HEK293T (cell line): ENCODE data around the gene KCND2.

Experiments
- CTCF ChIA-PET: fragments of 350-600 bp; formaldehyde crosslinking; extraction: SDS; loops from one replicate; lab custom pipeline; 2021; ENCODE audit warnings: antibody characterized with exemption, inconsistent platforms; lab: Yijun Ruan, JAX
- POLR2A ChIA-PET: fragments of 350-600 bp; formaldehyde crosslinking; extraction: SDS; loops from one replicate; lab custom pipeline; 2020; ENCODE audit warnings: antibody characterized with exemption, inconsistent platforms; lab: Yijun Ruan, JAX
- DNase-seq: peaks from one replicate; pipeline ENCODE4 v3.0.0; 2012; ENCODE audit warnings: mixed read lengths; ENCODE audit errors: extremely low spot score
- ARNT ChIP-seq: fragments of 450-650 bp; IDR thresholded peaks from 2 replicates; pipeline ENCODE4 v1.6.1; 2017; ENCODE audit warnings: mild to moderate bottlenecking
- BHLHE40 ChIP-seq: fragments of 450-650 bp; IDR thresholded peaks from 2 replicates; pipeline ENCODE4 v1.6.1; 2016; ENCODE audit warnings: mild to moderate bottlenecking, moderate library complexity, borderline replicate concordance
- CTBP1 ChIP-seq: fragments of 450-650 bp; IDR thresholded peaks from 2 replicates; pipeline ENCODE4 v1.6.1; 2016; ENCODE audit warnings: borderline replicate concordance
- ELF4 ChIP-seq: fragments of 450-650 bp; IDR thresholded peaks from 2 replicates; pipeline ENCODE4 v1.6.1; 2017; ENCODE audit warnings: antibody characterized with exemption
- FOXA1 ChIP-seq: fragments of 450-650 bp; IDR thresholded peaks from 2 replicates; pipeline ENCODE4 v1.6.1; 2016; ENCODE audit warnings: mild to moderate bottlenecking
- FOXK2 ChIP-seq: fragments of 450-650 bp; IDR thresholded peaks from 2 replicates; pipeline ENCODE4 v1.6.1; 2016; ENCODE audit warnings: mild to moderate bottlenecking
- FOXM1 ChIP-seq: fragments of 450-650 bp; IDR thresholded peaks from 2 replicates; pipeline ENCODE4 v1.6.1; 2017; ENCODE audit warnings: mild to moderate bottlenecking, borderline replicate concordance
- HDGF ChIP-seq: fragments of 450-650 bp; IDR thresholded peaks from 2 replicates; pipeline ENCODE4 v1.6.1; 2017; ENCODE audit warnings: antibody characterized with exemption, borderline replicate concordance
- L3MBTL2 ChIP-seq: fragments of 450-650 bp; conservative IDR thresholded peaks from 2 replicates; pipeline ENCODE4 v1.6.1; 2016; ENCODE audit warnings: mild to moderate bottlenecking
- LEF1 ChIP-seq: fragments of 450-650 bp; IDR thresholded peaks from 2 replicates; pipeline ENCODE4 v1.6.1; 2017; ENCODE audit warnings: mild to moderate bottlenecking, borderline replicate concordance
- NFRKB ChIP-seq: fragments of 450-650 bp; IDR thresholded peaks from 2 replicates; pipeline ENCODE4 v1.6.1; 2016; ENCODE audit warnings: mild to moderate bottlenecking, moderate library complexity
- PKNOX1 ChIP-seq: fragments of 450-650 bp; IDR thresholded peaks from 2 replicates; pipeline ENCODE4 v1.6.1; 2016
- SP1 ChIP-seq: fragments of 450-650 bp; IDR thresholded peaks from 2 replicates; pipeline ENCODE4 v1.6.1; 2017
- SUZ12 ChIP-seq: fragments of 450-650 bp; IDR thresholded peaks from 2 replicates; pipeline ENCODE4 v1.6.1; 2016; ENCODE audit warnings: mild to moderate bottlenecking
- TARDBP ChIP-seq: fragments of 450-650 bp; IDR thresholded peaks from 2 replicates; pipeline ENCODE4 v1.6.1; 2016
- ZNF384 ChIP-seq: fragments of 450-650 bp; IDR thresholded peaks from 2 replicates; pipeline ENCODE4 v1.6.1; 2016

Gene KCND2

GRCh38 chr7:120436487-120437060, 163.6 kb downstream of the KCND2 start:
- TF ChIP-seq SP1 (no peak), ELF4 (no peak), CTBP1 (no peak), SUZ12 (no peak), FOXM1 (no peak), LEF1 (no peak), TARDBP (no peak), FOXA1 (no peak), L3MBTL2 (no peak), BHLHE40 (no peak), ARNT (no peak), NFRKB (no peak), HDGF (no peak), FOXK2 (no peak), PKNOX1 (no peak), ZNF384 (no peak)
- ChIA-PET CTCF (no interaction called here), POLR2A (no interaction called here)
- no peak for DNase-seq

DNA sequence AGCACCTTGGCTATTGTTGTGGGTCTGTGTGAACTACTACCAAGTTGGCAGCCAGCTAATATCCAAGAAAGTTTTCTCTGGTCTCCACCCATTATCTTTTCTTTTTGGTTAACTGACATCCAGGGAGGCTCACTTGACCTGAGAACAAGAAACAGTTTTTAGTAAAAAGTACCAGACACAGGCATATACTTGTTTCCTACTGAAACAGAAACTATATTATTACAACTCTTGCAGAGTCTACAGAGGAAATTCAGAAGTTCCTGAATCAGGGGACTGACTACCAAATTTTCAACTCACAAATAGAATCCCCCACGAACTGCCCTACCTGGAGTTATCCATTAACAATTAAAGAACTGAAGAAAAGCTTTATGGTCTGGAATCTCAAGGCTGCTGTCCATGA, 168.9 kb downstream of the KCND2 start:
- TF ChIP-seq BHLHE40 (no peak), SP1 (no peak), FOXM1 (no peak), FOXK2 (no peak), SUZ12 (no peak)
- CTCF ChIA-PET: no interaction called here
- no peak for DNase-seq
- POLR2A ChIA-PET: no interaction called here

GRCh38 chr7:120442838-120443237, 169.9 kb downstream of the KCND2 start:
- POLR2A ChIA-PET: no interaction called here

DNA sequence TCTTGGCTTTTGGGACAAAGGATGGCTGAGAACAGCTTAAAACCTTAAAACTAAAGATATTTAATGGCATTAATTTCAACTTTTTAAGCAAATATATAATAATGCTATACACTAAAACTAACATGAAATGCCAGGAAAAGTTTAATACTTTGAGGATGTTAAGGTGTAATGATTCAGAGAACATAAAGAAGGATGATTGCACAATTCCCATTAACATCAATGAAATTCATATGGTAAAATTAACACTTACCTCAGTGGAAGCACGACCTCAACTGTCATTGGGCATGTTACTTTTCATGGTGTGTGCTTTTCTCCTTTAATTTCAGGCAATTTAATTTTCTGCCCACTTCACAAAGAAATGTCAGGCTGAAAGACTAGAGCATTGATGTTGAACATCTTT, 171.7 kb downstream of the KCND2 start:
- DNase-seq: no peak
- CTCF ChIA-PET: no interaction called here
- POLR2A ChIA-PET: no interaction called here
- TF ChIP-seq L3MBTL2 (no peak), BHLHE40 (no peak), ZNF384 (no peak), LEF1 (no peak), HDGF (no peak), SUZ12 (no peak), FOXK2 (no peak), SP1 (no peak), FOXM1 (no peak), PKNOX1 (no peak), FOXA1 (no peak), ELF4 (no peak), ARNT (no peak), TARDBP (no peak), CTBP1 (no peak), NFRKB (no peak)

More at GRCh38 chr7:120442838-120443237, 169.9 kb downstream of the KCND2 start:
- CTCF ChIA-PET: no interaction called here
- TF ChIP-seq ZNF384 (no peak), SUZ12 (no peak), PKNOX1 (no peak), LEF1 (no peak), ELF4 (no peak), NFRKB (no peak), TARDBP (no peak), FOXA1 (no peak), BHLHE40 (no peak), L3MBTL2 (no peak), SP1 (no peak), ARNT (no peak), FOXK2 (no peak), CTBP1 (no peak)
- DNase-seq: no peak

DNA sequence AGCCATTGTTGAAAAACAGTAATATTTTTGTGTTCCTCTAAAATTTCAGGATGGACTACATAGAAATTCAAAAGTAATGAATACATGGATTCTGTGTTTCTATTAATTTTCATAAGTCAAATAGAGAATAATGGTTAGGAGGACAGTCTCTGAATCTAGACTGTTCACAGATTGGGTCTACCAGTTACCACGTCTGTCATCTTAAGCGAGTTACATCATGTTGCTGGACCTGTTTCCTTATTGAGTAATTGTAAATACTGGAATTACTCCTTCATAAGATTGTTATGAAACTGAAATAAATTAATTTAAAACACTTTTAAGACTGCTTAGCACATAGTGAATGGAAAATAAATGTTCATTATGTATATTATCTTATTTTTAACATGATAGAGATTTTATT, 172.3 kb downstream of the KCND2 start:
- TF ChIP-seq ZNF384: no peak
- TF ChIP-seq FOXM1: no peak
- no peak for TF ChIP-seq FOXK2
- no peak for TF ChIP-seq LEF1
- TF ChIP-seq HDGF: no peak
- TF ChIP-seq L3MBTL2: no peak
- no peak for TF ChIP-seq NFRKB
- no peak for TF ChIP-seq SUZ12
- TF ChIP-seq PKNOX1: no peak
- no peak for TF ChIP-seq TARDBP
- TF ChIP-seq ELF4: no peak
- TF ChIP-seq FOXA1: no peak
- TF ChIP-seq SP1: no peak
- no peak for TF ChIP-seq BHLHE40
- no peak for TF ChIP-seq ARNT
- no peak for TF ChIP-seq CTBP1
- POLR2A ChIA-PET: no interaction called here
- CTCF ChIA-PET: no interaction called here
- no peak for DNase-seq

- DNase-seq: no peak
- CTCF ChIA-PET: no interaction called here
- POLR2A ChIA-PET: no interaction called here
- TF ChIP-seq FOXA1 (no peak), ELF4 (no peak), PKNOX1 (no peak), ZNF384 (no peak), NFRKB (no peak), L3MBTL2 (no peak), TARDBP (no peak)
These were observed 179.7 kb downstream of the KCND2 start for GRCh38 chr7:120452665-120453064.
